K562 (cell line): ENCODE results near the gene ZDHHC12. TPM values are rescaled to one million over a fixed set of nuclear protein-coding genes. Genes with fewer than 3 reads are reported as not detected.
A peak's percentile ranks its signal among the peaks of the same experiment; 100 is the strongest.

ENCODE experiments used
- AFF4 ChIP-seq: sonication (generic); formaldehyde crosslinking; IDR thresholded peaks from 2 replicates; pipeline ENCODE4 v1.8.0; 2023; ENCODE audit warnings: mild to moderate bottlenecking, missing genetic modification reagents
- CBX1 ChIP-seq: sonication (generic); IDR thresholded peaks from 2 replicates; pipeline ENCODE4 v1.6.1; 2016; ENCODE audit warnings: antibody characterized with exemption, low read depth, mild to moderate bottlenecking
- CHD2 ChIP-seq: IDR thresholded peaks from 2 replicates; pipeline ENCODE4 v1.6.1; 2011; ENCODE audit warnings: low read depth, low read length
- EGR1 ChIP-seq: fragments of 450-650 bp; conservative IDR thresholded peaks from 2 replicates; pipeline ENCODE4 v1.6.1; 2017; ENCODE audit warnings: mild to moderate bottlenecking
- EZH2 ChIP-seq: IDR thresholded peaks from 2 replicates; pipeline ENCODE4 v1.6.1; 2012; ENCODE audit warnings: low read depth, mild to moderate bottlenecking, inconsistent platforms, low read length, borderline replicate concordance
- FOXM1 ChIP-seq, 2 experiments: fragments of 450-650 bp in 1 of 2; sonication (generic) in 1 of 2; formaldehyde crosslinking in 1 of 2; IDR thresholded peaks; 2 replicates each; pipeline versions ENCODE4 v1.6.1 to v1.9.0; 2017 to 2022; ENCODE audit warnings: low read depth in 2 of 2, mild to moderate bottlenecking in 2 of 2, missing genetic modification reagents in 1 of 2, moderate library complexity in 1 of 2
- GABPA ChIP-seq: fragments of 200-800 bp; sonication (Bioruptor generic); conservative IDR thresholded peaks from 2 replicates; pipeline ENCODE4 v1.6.1; 2016; ENCODE audit warnings: low read depth, missing genetic modification characterization, missing compliant biosample characterization
- L3MBTL2 ChIP-seq: fragments of 450-650 bp; IDR thresholded peaks from 2 replicates; pipeline ENCODE4 v1.6.1; 2016; ENCODE audit warnings: mild to moderate bottlenecking, moderate library complexity
- PRDM10 ChIP-seq: fragments of 450-650 bp; IDR thresholded peaks from 2 replicates; pipeline ENCODE4 v1.6.1; 2018; ENCODE audit not compliant: partially characterized antibody
- PURB ChIP-seq: sonication (generic); formaldehyde crosslinking; IDR thresholded peaks from 2 replicates; pipeline ENCODE4 v1.9.0; 2021; ENCODE audit warnings: low read depth, mild to moderate bottlenecking, missing genetic modification reagents
- RB1 ChIP-seq: fragments of 450-650 bp; IDR thresholded peaks from 2 replicates; pipeline ENCODE4 v1.6.1; 2017; ENCODE audit warnings: low read depth, mild to moderate bottlenecking
- SMC3 ChIP-seq: conservative IDR thresholded peaks from 2 replicates; pipeline ENCODE4 v1.6.1; 2011; ENCODE audit warnings: low read depth, low read length, improper control_type of control experiment; ENCODE audit not compliant: insufficient read depth
- XRCC5 ChIP-seq: fragments of 200-400 bp; formaldehyde crosslinking; IDR thresholded peaks from 2 replicates; pipeline ENCODE4 v1.6.1; 2017; ENCODE audit warnings: low read depth, mild to moderate bottlenecking, low read length
- ZBTB11 ChIP-seq, 3 experiments: fragments of 200-800 bp in 1 of 3; fragments of 250-450 bp in 1 of 3; fragments of 450-650 bp in 1 of 3; sonication (Bioruptor Pico) in 1 of 3; sonication (Bioruptor generic) in 1 of 3; formaldehyde crosslinking in 1 of 3; IDR thresholded peaks; 2 replicates each; pipeline versions ENCODE4 v1.6.1 to v1.8.0; 2016 to 2022; ENCODE audit warnings: mild to moderate bottlenecking in 2 of 3, missing genetic modification characterization in 2 of 3, missing compliant biosample characterization in 1 of 3, moderate library complexity in 1 of 3
- ZNF384 ChIP-seq: IDR thresholded peaks from 2 replicates; pipeline ENCODE4 v1.6.1; 2012; ENCODE audit warnings: low read depth, low read length, improper control_type of control experiment
- ZNF76 ChIP-seq: fragments of 250-450 bp; sonication (Bioruptor Pico); IDR thresholded peaks from 2 replicates; pipeline ENCODE4 v1.4.0; 2020; ENCODE audit warnings: mild to moderate bottlenecking, moderate library complexity, borderline replicate concordance
- polyA plus RNA-seq, 8 experiments: library from polyadenylated mRNA; depleted of rRNA in 4 of 8; stranded (reverse) in 5 of 8; unstranded in 3 of 8; fragments of >200 nt; fragmentation: Nextera tagmentation in 2 of 8; fragmentation: Illumina TruSeq in 1 of 8; extraction: Ambion mirVana in 2 of 8; extraction: Trizol in 1 of 8; gene quantifications; 2 replicates each; pipeline versions ENCODE4 v1.2.1 to v1.2.3, GENCODE V29; 2011 to 2014; ENCODE audit warnings: inconsistent platforms in 1 of 8, missing spikeins in 1 of 8
- total RNA-seq, 7 experiments: library from RNA; depleted of rRNA in 6 of 7; stranded (reverse); fragments of >200 nt in 6 of 7; fragmentation: Illumina TruSeq in 2 of 7; extraction: Trizol in 2 of 7; gene quantifications; 2 replicates each; pipeline versions ENCODE4 v1.2.1 to v1.2.3, GENCODE V29; 2011 to 2021; ENCODE audit warnings: low replicate concordance in 1 of 7

ZDHHC12 gene
- total and polyA plus RNA-seq, 9 of the 15 experiments (the other 6 are each of a cell fraction or from before 2014, with no cell fraction given) = 0.21 to 38.0 (median 13.8) TPM

GRCh38 chr9:128702445-128702948, 21.4 kb downstream of the ZDHHC12 start, which contains the start of gene PKN3 (continued):
- 0 out of 2 replicates have a peak, but pooled peaks have one; percentile 6 for TF ChIP-seq ZNF384
- TF ChIP-seq RB1 = peak; percentile 95
- 0 out of 2 replicates have a peak, but pooled peaks have one; percentile 61 for TF ChIP-seq AFF4
- 0 out of 2 replicates have a peak, but pooled peaks have one; percentile 48 for TF ChIP-seq XRCC5
- no peak for TF ChIP-seq ZNF76 (CRISPR knock-in tag)
- TF ChIP-seq PRDM10 = peak; percentile 37
- no peak for TF ChIP-seq FOXM1 (IDR thresholded peaks at IDR 0.05; ENCODE audit: low read depth)
- peak; percentile 80 for TF ChIP-seq FOXM1 (CRISPR knock-in tag; IDR thresholded peaks at IDR 0.05; ENCODE audit: low read depth)
- no peak for TF ChIP-seq PURB (CRISPR knock-in tag)
- peak; percentile 62 for TF ChIP-seq L3MBTL2
- TF ChIP-seq EGR1 = peak; percentile 28; the same call in 1 of the 2 replicates
- peak; percentile 40; the same call in 1 of the 2 replicates for TF ChIP-seq GABPA (tag)
- no peak for TF ChIP-seq EZH2
- TF ChIP-seq CHD2 = peak; percentile 58
- peak; percentile 37 for TF ChIP-seq SMC3
- TF ChIP-seq ZBTB11 (CRISPR knock-in tag; IDR thresholded peaks at IDR 0.05) = peak in 1 of 3 experiments; percentile 72; a peak in 2 of 6 replicates
- TF ChIP-seq CBX1 = peak; percentile 51; the same call in 1 of the 2 replicates
